GM12878 (cell line): ENCODE measurements around the gene KLHL8.

Source experiments
- POLR2A ChIP-seq: IDR thresholded peaks from 2 replicates; pipeline ENCODE4 v1.6.1; 2011; ENCODE audit warnings: low read depth, mild to moderate bottlenecking, low read length
- POLR2AphosphoS5 ChIP-seq: IDR thresholded peaks from 2 replicates; pipeline ENCODE4 v1.6.1; 2011; ENCODE audit warnings: mild to moderate bottlenecking, low read length, inconsistent platforms
- SMC3 ChIP-seq: IDR thresholded peaks from 2 replicates; pipeline ENCODE4 v1.6.1; 2011; ENCODE audit warnings: low read length, improper control_type of control experiment, borderline replicate concordance
- ZBTB4 ChIP-seq: fragments of 450-650 bp; formaldehyde crosslinking; IDR thresholded peaks from 2 replicates; pipeline ENCODE4 v1.4.0; 2022; ENCODE audit warnings: mild to moderate bottlenecking, moderate library complexity
- TF ChIP-seq, protein P1 (sequence below), 3 experiments: IDR thresholded peaks in 2 of 3; conservative IDR thresholded peaks in 1 of 3; 2 replicates each; pipeline ENCODE4 v1.5.1; 2011; ENCODE audit warnings: low read depth in 3 of 3, low read length in 3 of 3, mild to moderate bottlenecking in 3 of 3, control low read depth in 2 of 3, moderate library complexity in 2 of 3, inconsistent platforms in 1 of 3, mixed read lengths in 1 of 3; ENCODE audit not compliant: control insufficient read depth in 2 of 3, insufficient read depth in 1 of 3; ENCODE audit errors: extremely low read depth in 1 of 3

DNA sequence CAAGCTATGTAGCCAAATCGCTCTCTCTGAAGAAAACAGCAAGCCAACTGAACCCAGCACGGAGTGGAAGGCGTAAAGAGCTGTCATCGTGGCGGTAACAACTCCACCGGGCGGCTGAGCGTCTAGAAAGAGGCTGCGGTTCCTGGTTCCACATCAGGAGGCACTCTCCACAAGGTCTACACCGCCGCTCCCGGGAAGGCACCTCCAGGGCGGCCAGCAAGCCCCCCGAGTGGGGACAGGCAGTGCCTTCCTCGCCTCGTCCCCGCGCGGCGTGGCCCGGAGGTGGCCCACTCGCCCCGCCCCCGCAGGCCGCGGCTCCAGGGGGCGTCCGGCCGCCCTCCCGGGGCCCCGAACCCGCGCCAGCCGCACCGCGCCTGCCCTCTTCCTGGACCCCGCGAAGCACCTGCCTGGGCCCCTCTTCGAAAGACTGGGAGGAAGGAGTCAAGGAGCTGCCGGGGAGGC lies 755 bp downstream of the KLHL8 start:
- TF ChIP-seq ZBTB4 (no peak), POLR2AphosphoS5 (no peak), SMC3 (no peak), POLR2A (no peak)
- TF ChIP-seq, protein P1, sequence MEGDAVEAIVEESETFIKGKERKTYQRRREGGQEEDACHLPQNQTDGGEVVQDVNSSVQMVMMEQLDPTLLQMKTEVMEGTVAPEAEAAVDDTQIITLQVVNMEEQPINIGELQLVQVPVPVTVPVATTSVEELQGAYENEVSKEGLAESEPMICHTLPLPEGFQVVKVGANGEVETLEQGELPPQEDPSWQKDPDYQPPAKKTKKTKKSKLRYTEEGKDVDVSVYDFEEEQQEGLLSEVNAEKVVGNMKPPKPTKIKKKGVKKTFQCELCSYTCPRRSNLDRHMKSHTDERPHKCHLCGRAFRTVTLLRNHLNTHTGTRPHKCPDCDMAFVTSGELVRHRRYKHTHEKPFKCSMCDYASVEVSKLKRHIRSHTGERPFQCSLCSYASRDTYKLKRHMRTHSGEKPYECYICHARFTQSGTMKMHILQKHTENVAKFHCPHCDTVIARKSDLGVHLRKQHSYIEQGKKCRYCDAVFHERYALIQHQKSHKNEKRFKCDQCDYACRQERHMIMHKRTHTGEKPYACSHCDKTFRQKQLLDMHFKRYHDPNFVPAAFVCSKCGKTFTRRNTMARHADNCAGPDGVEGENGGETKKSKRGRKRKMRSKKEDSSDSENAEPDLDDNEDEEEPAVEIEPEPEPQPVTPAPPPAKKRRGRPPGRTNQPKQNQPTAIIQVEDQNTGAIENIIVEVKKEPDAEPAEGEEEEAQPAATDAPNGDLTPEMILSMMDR (IDR thresholded peaks at IDR 0.05 in 2 of 3, conservative IDR thresholded peaks at IDR 0.05 in 1 of 3; ENCODE audit: control insufficient read depth in 2 of 3, extremely low read depth in 1 of 3, insufficient read depth in 1 of 3, low read depth in 3 of 3, low read length in 3 of 3) = peak; percentile 17 to 36 (median 22); a peak in 4 of 6 replicates
